ENCODE data around the gene FLNB. TPM values are rescaled to one million over a fixed set of nuclear protein-coding genes. Genes with fewer than 3 reads are reported as not detected.

The FLNB gene
- total and polyA plus RNA-seq, 8 donors, result 38.2 to 204 (median 85.9) TPM

- H3K27me3 ChIP-seq, result no peaks in the 10 kb centered on the region
- H3K36me3 ChIP-seq, result no peaks in the 10 kb centered on the region
- 38 to 66% (median 55%) methylated on average over 2 of the region's 2 CpGs for WGBS, 5 donors
- peaks cover 51 to 90% (median 68%) of the 10 kb centered on the region in 4 donors for H3K4me1 ChIP-seq
- TF ChIP-seq CTCF (IDR thresholded peaks at IDR 0.05), result no peak
- no peak for TF ChIP-seq POLR2A (IDR thresholded peaks at IDR 0.05)
- no peak for TF ChIP-seq POLR2AphosphoS5 (IDR thresholded peaks at IDR 0.05)
- no peak for TF ChIP-seq EP300 (IDR thresholded peaks at IDR 0.05)
- no peak for DNase-seq
- peak overlapping the region in 3 of 5 donors; percentile 31 to 49 (median 32) for H3K27ac ChIP-seq
- intact Hi-C loops (cut with DNase I; ENCODE audit: low total_unique reads), result loop anchor here (10.0 kb wide), 1 partner anchor 51 kb away; no protein-coding TSS in a partner anchor
- no peaks in the 10 kb centered on the region for H3K9me3 ChIP-seq
- no peak overlapping the region for H3K4me3 ChIP-seq
Measured at GRCh38 chr3:58023531-58023930, 15.3 kb downstream of the FLNB start.

GRCh38 chr3:58025406-58025805, 17.2 kb downstream of the FLNB start:
- no peak for TF ChIP-seq POLR2AphosphoS5 (IDR thresholded peaks at IDR 0.05)
- TF ChIP-seq EP300 (IDR thresholded peaks at IDR 0.05), result no peak
- no peak for TF ChIP-seq CTCF (IDR thresholded peaks at IDR 0.05)
- TF ChIP-seq POLR2A (IDR thresholded peaks at IDR 0.05), result no peak
- H3K4me1 ChIP-seq, result peaks cover 36 to 79% (median 51%) of the 10 kb centered on the region in 4 donors
- peak overlapping the region; percentile 67 to 81 (median 74) for H3K27ac ChIP-seq
- no peaks in the 10 kb centered on the region for H3K9me3 ChIP-seq
- no peaks in the 10 kb centered on the region for H3K36me3 ChIP-seq
- H3K4me3 ChIP-seq, result peak overlapping the region in 1 of 4 donors; percentile 19
- no peak for DNase-seq
- no peaks in the 10 kb centered on the region for H3K27me3 ChIP-seq
- 38 to 62% (median 60%) methylated on average over 5 of the region's 5 CpGs for WGBS, 5 donors
- intact Hi-C loops (cut with DNase I; ENCODE audit: low total_unique reads), result loop anchor here (10.0 kb wide), 1 partner anchor 49 kb away; no protein-coding TSS in a partner anchor

GRCh38 chr3:58025837-58026569, 17.8 kb downstream of the FLNB start:
- H3K4me1 ChIP-seq, result peaks cover 30 to 73% (median 46%) of the 10 kb centered on the region in 4 donors
- peak; percentile 71 to 87 for DNase-seq
- intact Hi-C loops (cut with DNase I; ENCODE audit: low total_unique reads), result loop anchor here (10.0 kb wide), 1 partner anchor 49 kb away; no protein-coding TSS in a partner anchor

GRCh38 chr3:58026598-58026997, 18.4 kb downstream of the FLNB start:
- no peak for TF ChIP-seq CTCF (IDR thresholded peaks at IDR 0.05)
- no peak for TF ChIP-seq POLR2A (IDR thresholded peaks at IDR 0.05)
- no peak for TF ChIP-seq EP300 (IDR thresholded peaks at IDR 0.05)
- no peak for DNase-seq
- WGBS, 5 donors, result 48 to 60% (median 54%) methylated on average over 7 of the region's 7 CpGs
- intact Hi-C loops (cut with DNase I; ENCODE audit: low total_unique reads), result loop anchor here (10.0 kb wide), 1 partner anchor 48 kb away; no protein-coding TSS in a partner anchor
- Histone ChIP-seq H3K27ac (peak overlapping the region in 4 of 5 donors; percentile 67 to 81 (median 76)), H3K9me3 (no peaks in the 10 kb centered on the region), H3K27me3 (no peaks in the 10 kb centered on the region), H3K4me3 (no peak overlapping the region), H3K4me1 (peaks cover 26 to 69% (median 40%) of the 10 kb centered on the region in 4 donors), H3K36me3 (no peaks in the 10 kb centered on the region)

More at GRCh38 chr3:58025837-58026569, 17.8 kb downstream of the FLNB start:
- peak overlapping the region in 1 of 4 donors; percentile 19 for H3K4me3 ChIP-seq
- no peaks in the 10 kb centered on the region for H3K9me3 ChIP-seq
- peak overlapping the region; percentile 67 to 81 (median 74) for H3K27ac ChIP-seq
- WGBS, 5 donors, result 22 to 41% (median 25%) methylated on average over 11 to 12 of the region's 12 CpGs
- TF ChIP-seq POLR2A (IDR thresholded peaks at IDR 0.05) (no peak), POLR2AphosphoS5 (IDR thresholded peaks at IDR 0.05) (no peak)
- no peaks in the 10 kb centered on the region for H3K27me3 ChIP-seq
- no peaks in the 10 kb centered on the region for H3K36me3 ChIP-seq
